ENCODE results near the gene ESPNL.

ESPNL gene

DNA sequence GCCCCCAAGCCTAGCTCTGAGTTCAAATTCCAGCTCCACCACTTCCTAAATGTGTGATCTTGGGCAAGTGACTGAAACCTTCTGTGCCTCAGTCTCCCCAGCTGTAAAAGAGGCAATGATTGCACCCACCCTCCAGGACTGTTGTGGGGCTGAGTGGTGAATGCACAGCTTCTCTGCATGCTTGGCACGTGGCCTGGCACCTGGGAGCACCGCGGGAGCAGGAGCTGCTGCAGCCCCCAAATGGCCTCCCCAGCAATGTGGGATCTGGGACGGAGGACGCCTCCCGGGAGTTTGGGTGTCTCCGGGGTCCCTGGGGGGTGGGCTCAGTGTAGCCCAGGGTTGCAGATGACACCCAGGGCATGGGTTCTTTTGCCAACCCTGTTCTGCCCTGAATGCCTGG lies 39.9 kb downstream of the ESPNL start:
- DNase-seq (ENCODE audit: low spot score), result no peak

DNA sequence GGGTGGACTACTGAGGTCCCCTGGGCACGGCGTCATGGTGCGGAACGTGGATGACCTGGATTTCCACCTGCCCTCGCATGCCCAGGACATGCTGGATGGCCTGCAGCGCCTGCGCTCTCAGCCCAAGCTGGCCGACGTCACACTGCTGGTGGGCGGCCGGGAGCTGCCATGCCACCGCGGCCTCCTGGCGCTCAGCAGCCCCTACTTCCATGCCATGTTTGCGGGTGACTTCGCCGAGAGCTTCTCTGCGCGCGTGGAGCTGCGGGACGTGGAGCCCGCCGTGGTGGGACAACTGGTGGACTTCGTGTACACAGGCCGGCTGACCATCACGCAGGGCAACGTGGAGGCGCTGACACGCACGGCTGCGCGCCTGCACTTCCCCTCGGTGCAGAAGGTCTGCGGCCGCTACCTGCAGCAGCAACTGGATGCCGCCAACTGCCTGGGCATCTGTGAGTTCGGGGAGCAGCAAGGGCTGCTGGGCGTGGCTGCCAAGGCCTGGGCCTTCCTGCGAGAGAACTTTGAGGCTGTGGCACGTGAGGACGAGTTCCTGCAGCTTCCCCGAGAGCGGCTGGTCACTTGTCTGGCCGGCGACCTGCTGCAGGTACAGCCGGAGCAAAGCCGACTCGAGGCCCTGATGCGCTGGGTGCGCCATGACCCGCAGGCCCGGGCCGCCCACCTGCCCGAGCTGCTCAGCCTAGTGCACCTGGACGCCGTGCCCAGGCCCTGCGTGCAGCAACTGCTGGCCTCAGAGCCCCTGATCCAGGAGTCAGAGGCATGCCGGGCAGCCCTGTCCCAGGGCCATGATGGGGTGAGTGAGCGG lies 40.8 kb downstream of the ESPNL start:
- no peak for DNase-seq (ENCODE audit: low spot score)

DNA sequence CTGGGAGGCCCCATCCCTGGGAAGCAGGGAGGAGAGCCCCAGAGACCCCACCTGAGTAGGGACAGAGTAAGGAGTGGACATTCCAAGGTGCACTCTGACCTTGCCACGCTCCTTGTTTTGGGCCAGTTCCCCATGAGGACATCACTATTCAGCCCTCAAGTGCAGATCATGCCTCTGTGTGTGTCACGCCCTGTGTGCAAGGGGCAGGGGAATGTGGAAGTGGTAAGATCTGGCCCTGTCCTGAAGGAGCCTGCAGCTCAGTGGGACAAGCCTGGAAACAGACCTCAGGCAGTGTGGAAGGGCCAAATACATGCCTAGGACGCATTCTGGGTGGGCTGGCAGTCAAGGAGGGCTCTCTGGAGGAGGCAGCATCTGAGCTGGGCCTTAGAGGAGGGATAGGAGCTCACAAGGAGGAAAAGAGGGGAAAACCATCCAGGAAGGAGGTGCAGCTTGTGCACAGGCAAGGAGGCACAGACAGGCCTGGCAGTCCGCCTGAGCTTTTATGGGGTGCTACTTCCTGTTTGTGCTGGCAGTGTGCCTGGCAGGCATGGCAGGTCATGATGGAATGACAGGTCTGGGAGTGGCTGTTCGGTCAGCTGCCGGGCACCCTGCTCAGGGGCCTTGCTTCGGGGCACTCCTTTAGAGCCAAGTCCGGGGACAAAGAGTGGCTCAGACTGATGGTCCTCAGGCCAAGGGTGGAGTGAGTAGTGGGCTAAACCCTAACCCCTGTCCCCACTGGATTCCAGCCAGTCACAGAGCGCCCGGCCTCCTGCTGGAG lies 41.6 kb downstream of the ESPNL start:
- DNase-seq (ENCODE audit: low spot score), result no peak

- DNase-seq (ENCODE audit: low spot score), result no peak
Observed at GRCh38 chr2:238142382-238143205, 42.5 kb downstream of the ESPNL start.

DNA sequence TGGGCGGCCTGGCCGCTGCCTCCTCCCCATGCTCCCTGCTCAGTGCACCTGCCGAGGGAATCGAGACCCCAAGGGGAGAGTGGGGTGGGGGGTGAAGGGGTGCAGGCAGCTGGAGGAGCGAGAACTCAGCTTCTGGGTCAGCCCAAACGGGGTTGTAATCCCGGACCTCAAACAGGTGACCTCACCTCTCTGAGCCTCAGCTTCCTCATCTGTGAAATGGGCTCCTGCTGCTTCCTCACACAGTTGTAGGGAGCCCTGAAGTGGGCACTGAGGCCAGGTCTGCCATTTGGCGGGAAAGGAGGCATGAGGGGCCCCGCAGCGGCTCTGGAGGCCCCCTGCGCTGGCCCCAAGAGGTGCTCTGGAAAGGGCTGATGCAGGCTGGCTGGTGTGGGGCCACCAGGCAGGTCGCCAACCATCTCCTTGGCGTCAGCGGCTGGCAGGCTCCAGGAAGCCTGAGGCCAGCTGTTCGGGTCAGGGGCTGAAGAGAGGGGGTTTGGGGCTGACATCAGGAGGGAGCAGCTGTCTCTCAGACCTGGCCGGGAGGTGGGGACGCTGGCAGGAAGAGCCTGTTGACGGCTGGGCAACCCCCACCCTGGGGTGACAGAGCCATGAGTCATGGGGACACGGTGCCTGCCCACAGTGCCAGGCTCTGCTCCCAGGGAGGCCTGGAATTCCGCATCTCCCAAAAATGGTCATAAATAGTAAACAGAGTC lies 43.3 kb downstream of the ESPNL start:
- DNase-seq (ENCODE audit: low spot score), result no peak

DNA sequence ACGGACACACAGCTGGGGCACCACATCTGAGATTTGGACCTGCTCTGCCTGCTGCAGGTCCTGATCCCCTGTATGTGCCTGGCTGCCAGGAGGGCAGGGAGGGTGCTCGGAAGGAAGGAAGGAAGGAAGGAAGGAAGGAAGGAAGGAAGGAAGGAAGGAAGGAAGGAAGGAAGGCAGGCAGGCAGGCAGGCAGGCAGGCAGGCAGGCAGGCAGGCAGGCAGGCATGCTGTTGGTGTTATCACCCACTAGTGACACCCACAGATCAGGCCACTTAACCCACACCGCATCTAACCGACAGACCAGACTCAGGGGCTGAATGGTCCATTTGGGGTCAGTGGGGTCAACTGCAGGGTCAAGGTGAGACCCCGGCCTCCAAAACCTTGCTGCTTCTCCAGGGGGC lies 44.1 kb downstream of the ESPNL start:
- DNase-seq (ENCODE audit: low spot score), result no peak

- no peak for DNase-seq (ENCODE audit: low spot score)
Observed at GRCh38 chr2:238145046-238145445, 44.9 kb downstream of the ESPNL start.

GRCh38 chr2:238145851-238146250 lies 45.7 kb downstream of the ESPNL start:
- DNase-seq (ENCODE audit: low spot score), result no peak

DNA sequence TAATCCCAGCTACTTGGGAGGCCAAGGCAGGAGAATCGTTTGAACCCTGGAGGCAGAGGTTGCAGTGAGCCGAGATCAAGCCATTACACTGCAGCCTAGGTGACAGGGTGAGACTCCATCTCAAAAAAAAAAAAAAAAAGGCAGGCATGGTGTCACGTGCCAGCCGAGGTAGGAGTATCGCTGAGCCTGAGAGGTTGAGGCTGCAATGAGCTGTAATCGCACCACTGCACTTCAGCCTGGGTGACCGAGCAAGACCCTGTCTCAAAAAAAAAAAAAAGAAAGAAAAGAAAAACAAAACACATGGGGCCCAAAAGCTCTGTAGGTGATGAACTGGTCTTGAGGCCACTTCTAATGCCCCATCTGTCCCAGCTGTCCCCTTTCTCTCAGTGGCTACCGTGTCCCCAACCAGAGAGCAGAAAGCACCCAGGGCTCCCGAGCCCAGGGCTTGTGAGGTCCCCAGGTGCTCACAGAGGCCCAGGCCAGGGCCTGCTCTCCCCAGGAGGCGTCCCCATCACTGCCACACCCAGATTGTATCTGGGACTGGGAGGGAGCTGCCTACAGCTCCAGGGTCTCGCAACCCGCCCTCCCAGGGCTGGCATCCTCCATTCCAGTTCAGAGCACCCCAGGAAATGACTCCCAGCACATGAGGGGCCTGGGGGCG lies 46.9 kb downstream of the ESPNL start:
- DNase-seq (ENCODE audit: low spot score), result no peak

DNA sequence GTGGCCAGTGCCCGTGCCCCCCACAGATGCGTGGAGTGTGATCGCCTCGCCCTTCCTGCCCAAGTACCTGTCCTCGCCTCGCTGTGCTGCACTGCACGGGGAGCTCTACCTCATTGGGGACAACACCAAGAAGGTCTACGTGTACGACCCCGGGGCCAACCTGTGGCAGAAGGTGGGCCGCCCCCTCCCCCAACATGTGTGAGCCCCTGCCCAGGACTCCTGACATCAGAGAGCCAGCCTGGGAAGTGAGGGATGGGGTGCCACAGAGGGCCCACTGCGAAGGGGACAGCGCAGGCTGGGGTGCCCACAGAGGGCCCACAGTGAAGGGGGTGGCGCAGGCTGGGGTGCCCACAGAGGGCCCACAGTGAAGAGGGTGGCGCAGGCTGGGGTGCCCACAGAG lies 48.8 kb downstream of the ESPNL start:
- no peak for DNase-seq (ENCODE audit: low spot score)

DNA sequence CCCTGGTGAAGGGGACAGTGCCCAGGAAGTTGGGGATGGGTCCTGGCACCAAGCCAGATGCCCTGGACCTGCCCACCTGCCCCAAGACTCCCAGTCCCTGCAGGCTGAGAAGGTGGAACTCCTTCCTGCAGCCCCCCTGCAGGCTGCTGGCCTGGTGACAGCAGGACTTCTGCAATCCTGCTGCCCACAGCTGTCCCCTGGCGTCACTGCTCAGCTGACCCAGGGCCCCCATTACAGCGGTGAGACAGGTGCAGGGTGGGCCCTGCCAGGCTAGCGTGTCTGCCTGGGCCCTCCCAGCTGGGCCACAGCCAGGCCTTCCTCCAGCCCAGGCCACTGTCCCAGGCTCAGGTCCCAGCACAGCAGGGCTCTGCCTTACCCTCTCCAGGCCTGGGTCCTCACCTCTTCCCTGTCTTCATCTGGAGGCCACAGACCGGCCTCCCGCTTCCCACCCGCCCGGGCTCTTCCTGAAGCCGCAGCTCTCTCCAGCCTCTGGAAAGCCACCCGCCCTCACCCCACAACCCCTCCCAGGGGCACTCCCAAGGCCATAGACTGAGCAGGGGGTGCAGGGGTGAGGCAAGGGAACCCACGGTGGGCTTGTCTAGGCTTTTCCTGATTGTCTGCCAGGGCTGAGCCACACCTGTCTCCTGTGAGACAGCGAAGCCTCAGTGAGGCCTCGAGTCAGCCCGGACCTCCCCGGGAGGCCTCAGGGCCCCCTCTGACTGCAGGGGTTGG lies 49.9 kb downstream of the ESPNL start:
- DNase-seq (ENCODE audit: low spot score), result no peak

DNA sequence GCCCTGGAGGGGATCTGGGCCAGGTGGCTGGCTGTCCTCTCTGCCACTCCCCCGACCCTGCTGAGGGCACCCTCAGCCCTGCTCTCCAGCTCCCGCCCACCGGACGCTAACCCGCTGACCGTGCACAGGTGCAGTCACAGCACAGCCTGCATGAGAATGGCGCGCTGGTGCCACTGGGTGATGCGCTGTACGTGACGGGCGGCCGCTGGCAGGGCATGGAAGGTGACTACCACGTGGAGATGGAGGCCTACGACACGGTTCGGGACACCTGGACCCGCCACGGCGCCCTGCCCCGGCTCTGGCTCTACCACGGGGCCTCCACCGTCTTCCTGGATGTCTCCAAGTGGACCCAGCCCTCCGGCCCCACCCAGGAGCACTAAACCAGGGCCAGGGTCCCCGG lies 50.5 kb downstream of the ESPNL start:
- no peak for DNase-seq (ENCODE audit: low spot score)

DNA sequence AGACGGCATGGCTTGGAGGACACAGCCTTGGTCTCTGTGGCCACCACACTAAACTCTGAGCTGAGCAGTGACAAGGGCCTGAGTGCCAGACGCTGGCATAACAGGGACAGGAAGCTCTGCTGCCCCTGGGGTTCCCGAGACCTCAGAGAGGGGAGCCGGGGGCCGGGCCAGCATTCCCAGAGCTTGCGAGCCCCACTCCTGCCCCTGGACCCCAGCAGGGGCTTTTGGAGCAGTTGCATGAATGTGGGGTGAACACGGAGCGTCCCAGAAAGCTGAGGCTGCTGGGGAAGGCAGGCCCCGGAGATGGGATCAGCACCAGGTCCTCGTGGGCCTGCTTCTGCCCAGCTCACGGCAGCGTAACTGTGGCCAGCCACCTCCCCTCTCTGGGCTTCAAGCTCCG lies 51.1 kb downstream of the ESPNL start:
- DNase-seq (ENCODE audit: low spot score), result no peak

- DNase-seq (ENCODE audit: low spot score), result no peak
Observed at GRCh38 chr2:238151628-238152235, 51.6 kb downstream of the ESPNL start.

DNA sequence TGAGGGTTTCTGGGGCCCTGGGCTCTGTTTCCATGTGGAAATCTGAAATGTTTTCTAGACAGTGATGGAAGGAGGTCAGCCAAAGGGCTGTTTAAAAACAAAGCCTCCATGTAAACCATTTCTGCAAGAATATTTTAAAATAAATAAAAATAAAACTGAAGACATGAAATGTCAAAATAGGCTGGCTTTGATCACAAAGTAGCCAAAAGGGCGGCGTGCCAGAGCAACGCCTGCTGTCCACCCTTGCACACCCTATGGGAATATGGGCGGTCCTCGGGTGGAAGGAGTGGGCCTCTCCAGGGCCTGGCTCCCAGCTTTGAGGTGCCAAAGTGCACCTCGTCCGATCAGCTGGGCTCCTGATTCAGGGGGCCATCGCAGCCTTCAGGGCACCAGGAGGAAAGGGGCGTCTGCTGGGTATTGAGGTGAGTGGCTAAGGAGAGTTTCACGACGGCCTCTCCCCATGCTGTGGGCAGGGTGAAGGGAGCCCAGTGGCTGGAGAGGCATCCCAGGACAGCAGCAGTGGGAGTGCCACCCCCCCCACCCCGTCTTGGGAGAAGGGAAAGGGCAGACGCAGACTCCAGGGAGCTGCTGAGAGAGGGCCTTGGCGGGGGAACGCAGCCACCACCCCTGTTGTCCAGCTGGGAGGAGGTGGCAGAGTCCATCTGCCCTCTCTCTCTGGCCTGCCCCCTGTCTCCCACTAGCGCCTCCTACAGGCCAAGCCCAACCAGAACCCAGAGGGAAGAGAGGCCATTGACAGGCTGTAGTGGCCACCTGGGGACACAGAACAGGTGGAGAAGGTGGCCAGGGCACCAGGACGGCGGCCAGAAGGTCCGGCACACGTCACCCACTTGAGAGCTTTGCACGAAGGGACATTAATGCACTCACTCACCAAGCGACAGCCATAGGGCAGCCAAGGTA lies 52.9 kb downstream of the ESPNL start:
- no peak for DNase-seq (ENCODE audit: low spot score)

GRCh38 chr2:238154570-238154969 lies 54.4 kb downstream of the ESPNL start:
- no peak for DNase-seq (ENCODE audit: low spot score)

DNA sequence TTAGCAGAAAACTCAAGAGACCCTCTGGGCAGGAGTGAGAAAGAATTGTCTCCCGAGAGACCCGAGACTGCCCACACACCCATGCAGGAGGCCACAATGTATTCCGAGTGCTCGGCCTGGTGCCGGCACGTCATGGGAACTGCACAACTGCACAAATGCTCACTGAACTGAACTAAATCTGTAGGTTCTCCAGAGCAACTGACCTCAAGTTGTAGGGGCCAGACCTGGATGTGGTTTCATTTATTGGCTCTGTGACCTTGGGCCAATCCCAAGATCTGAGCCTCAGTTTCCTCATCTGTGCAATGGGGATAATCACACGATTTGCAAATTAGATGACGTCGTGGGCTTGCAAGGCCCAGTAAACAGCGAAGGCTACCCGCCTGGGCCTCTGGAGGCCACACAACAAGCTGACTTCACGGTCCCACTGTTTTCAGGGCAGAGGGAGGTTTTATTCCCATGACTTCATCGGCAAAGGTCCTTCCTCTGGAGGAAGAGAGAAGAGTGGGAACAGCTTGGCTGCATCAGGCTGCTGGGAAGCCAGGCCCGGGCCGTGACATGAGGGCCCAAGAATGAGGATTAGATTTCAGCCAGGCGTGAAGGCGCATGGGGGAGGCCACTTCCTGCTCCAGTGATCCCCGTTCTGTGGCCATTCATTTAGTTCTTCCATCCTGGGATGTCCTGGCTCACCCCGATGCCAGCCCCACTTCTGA lies 55.1 kb downstream of the ESPNL start:
- DNase-seq (ENCODE audit: low spot score), result no peak
